PFSK-1 (cell line): Measurements from ENCODE around the gene CHD5.

Experiments
- FOXP2 ChIP-seq: optimal IDR thresholded peaks from 2 replicates; pipeline ENCODE3; 2011; ENCODE audit warnings: borderline replicate concordance, control low read depth, inconsistent platforms; ENCODE audit not compliant: insufficient read depth; ENCODE audit errors: extremely low read length, extremely low read depth
- POLR2AphosphoS5 ChIP-seq: IDR thresholded peaks from 2 replicates; pipeline ENCODE4 v1.6.1; 2012; ENCODE audit warnings: low read depth, mild to moderate bottlenecking, control low read depth, low read length, moderate library complexity
- REST ChIP-seq, 2 experiments: IDR thresholded peaks; 2 replicates each; pipeline versions ENCODE4 v1.6.1 to v1.8.0; 2011 to 2012; ENCODE audit warnings: low read depth in 2 of 2, low read length in 2 of 2, control low read depth in 1 of 2, inconsistent platforms in 1 of 2, mild to moderate bottlenecking in 1 of 2, moderate library complexity in 1 of 2; ENCODE audit not compliant: insufficient read depth in 1 of 2
- SIN3A ChIP-seq: IDR thresholded peaks from 2 replicates; pipeline ENCODE4 v1.6.1; 2012; ENCODE audit warnings: mild to moderate bottlenecking, low read length, moderate library complexity, borderline replicate concordance; ENCODE audit not compliant: insufficient read depth
- TAF1 ChIP-seq: IDR thresholded peaks from 2 replicates; pipeline ENCODE4 v1.6.1; 2012; ENCODE audit warnings: low read length, control low read depth, borderline replicate concordance; ENCODE audit not compliant: insufficient read depth

CHD5 gene

GRCh38 chr1:6086762-6087376 is 93.3 kb downstream of the CHD5 start:
- TF ChIP-seq REST (IDR thresholded peaks at IDR 0.05; ENCODE audit: insufficient read depth in 1 of 2, low read depth in 2 of 2, low read length in 2 of 2), result no peak
- TF ChIP-seq FOXP2, result no peak
- TF ChIP-seq TAF1, result no peak
- TF ChIP-seq SIN3A, result no peak
- TF ChIP-seq POLR2AphosphoS5, result no peak

- TF ChIP-seq TAF1 (no peak), FOXP2 (no peak), REST (IDR thresholded peaks at IDR 0.05; ENCODE audit: insufficient read depth in 1 of 2, low read depth in 2 of 2, low read length in 2 of 2) (no peak), SIN3A (no peak), POLR2AphosphoS5 (no peak)
Observed at GRCh38 chr1:6086358-6086757, 93.8 kb downstream of the CHD5 start.

GRCh38 chr1:6085666-6086065 is 94.5 kb downstream of the CHD5 start:
- no peak for TF ChIP-seq TAF1

- TF ChIP-seq TAF1, result no peak
- TF ChIP-seq REST (IDR thresholded peaks at IDR 0.05; ENCODE audit: insufficient read depth in 1 of 2, low read depth in 2 of 2, low read length in 2 of 2), result no peak
- no peak for TF ChIP-seq FOXP2
- TF ChIP-seq POLR2AphosphoS5, result no peak
- TF ChIP-seq SIN3A, result no peak
Observed at GRCh38 chr1:6084781-6085495, 95.2 kb downstream of the CHD5 start.

GRCh38 chr1:6083801-6084446 is 96.2 kb downstream of the CHD5 start:
- TF ChIP-seq POLR2AphosphoS5, result no peak
- TF ChIP-seq REST (IDR thresholded peaks at IDR 0.05; ENCODE audit: insufficient read depth in 1 of 2, low read depth in 2 of 2, low read length in 2 of 2), result no peak
- no peak for TF ChIP-seq FOXP2
- no peak for TF ChIP-seq TAF1
- TF ChIP-seq SIN3A, result no peak
